ENCODE measurements around the gene CNIH2. TPM values are rescaled to one million over a fixed set of nuclear protein-coding genes. Genes with fewer than 3 reads are reported as not detected.

The CNIH2 gene
- total and polyA plus RNA-seq, 9 of the 15 experiments (the other 6 are each of a cell fraction or from before 2014, with no cell fraction given) = 0.26 to 0.89 (median 0.40) TPM; not detected in 4

DNA sequence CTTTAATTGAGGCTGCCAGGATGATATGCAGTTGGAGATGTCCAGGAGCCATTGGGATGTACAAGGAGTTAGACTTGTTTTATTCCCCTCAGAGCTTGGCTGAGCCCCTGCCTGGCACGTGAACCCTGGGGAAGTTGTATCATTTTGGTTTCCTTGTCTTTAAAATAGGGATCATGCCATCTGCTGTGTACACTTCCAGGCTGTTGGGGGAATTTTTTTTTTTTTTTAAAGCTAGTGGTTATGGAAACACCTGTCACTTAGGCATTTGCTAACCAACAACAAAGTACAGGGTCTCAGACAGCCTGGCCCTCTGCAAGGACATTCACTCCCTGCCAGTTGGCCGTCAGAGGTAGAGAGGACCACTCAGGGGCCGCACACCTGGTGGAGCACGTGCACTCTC, 18.0 kb upstream of the CNIH2 start:
- peaks cover 19% of the 10 kb centered on the region for H3K79me2 ChIP-seq (ENCODE audit: control insufficient read depth, insufficient read depth, low read length)
- POLR2A ChIA-PET = no interaction called here
- DNase-seq (ENCODE audit: extremely low read depth in 1 of 4, low spot score in 3 of 4) (no peak), ATAC-seq (no peak), FAIRE-seq (no peak)
- TF ChIP-seq PYGO2 (tag; IDR thresholded peaks at IDR 0.05) (no peak), PHF8 (IDR thresholded peaks at IDR 0.05; ENCODE audit: borderline replicate concordance, low read length) (no peak), MED1 (CRISPR knock-in tag; IDR thresholded peaks at IDR 0.05; ENCODE audit: borderline replicate concordance) (no peak), DIDO1 (tag; IDR thresholded peaks at IDR 0.05; ENCODE audit: low read depth) (no peak), SMARCA5 (IDR thresholded peaks at IDR 0.05) (no peak), JUN (IDR thresholded peaks at IDR 0.05; ENCODE audit: borderline replicate concordance, low read depth, low read length) (no peak), JUN (CRISPR knock-in tag; IDR thresholded peaks at IDR 0.05; ENCODE audit: borderline replicate concordance) (no peak), PCBP2 (IDR thresholded peaks at IDR 0.05; ENCODE audit: low read depth, low read length, poor library complexity, severe bottlenecking) (no peak), HDAC3 (IDR thresholded peaks at IDR 0.05; ENCODE audit: borderline replicate concordance, partially characterized antibody) (no peak), ZNF12 (CRISPR knock-in tag; IDR thresholded peaks at IDR 0.05) (no peak), CSDE1 (IDR thresholded peaks at IDR 0.05) (no peak), MAZ (CRISPR knock-in tag; conservative IDR thresholded peaks at IDR 0.05 in 1 of 2, IDR thresholded peaks at IDR 0.05 in 1 of 2) (no peak), TOE1 (IDR thresholded peaks at IDR 0.05; ENCODE audit: borderline replicate concordance) (no peak), TOE1 (CRISPR knock-in tag; IDR thresholded peaks at IDR 0.05; ENCODE audit: borderline replicate concordance, low read depth) (no peak), ZNF324 (CRISPR knock-in tag; IDR thresholded peaks at IDR 0.05) (no peak), ATF7 (IDR thresholded peaks at IDR 0.05) (no peak)
- TF ChIP-seq, protein P1, sequence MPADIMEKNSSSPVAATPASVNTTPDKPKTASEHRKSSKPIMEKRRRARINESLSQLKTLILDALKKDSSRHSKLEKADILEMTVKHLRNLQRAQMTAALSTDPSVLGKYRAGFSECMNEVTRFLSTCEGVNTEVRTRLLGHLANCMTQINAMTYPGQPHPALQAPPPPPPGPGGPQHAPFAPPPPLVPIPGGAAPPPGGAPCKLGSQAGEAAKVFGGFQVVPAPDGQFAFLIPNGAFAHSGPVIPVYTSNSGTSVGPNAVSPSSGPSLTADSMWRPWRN (IDR thresholded peaks at IDR 0.05; ENCODE audit: low read depth) = no peak
- TF ChIP-seq, protein P2, sequence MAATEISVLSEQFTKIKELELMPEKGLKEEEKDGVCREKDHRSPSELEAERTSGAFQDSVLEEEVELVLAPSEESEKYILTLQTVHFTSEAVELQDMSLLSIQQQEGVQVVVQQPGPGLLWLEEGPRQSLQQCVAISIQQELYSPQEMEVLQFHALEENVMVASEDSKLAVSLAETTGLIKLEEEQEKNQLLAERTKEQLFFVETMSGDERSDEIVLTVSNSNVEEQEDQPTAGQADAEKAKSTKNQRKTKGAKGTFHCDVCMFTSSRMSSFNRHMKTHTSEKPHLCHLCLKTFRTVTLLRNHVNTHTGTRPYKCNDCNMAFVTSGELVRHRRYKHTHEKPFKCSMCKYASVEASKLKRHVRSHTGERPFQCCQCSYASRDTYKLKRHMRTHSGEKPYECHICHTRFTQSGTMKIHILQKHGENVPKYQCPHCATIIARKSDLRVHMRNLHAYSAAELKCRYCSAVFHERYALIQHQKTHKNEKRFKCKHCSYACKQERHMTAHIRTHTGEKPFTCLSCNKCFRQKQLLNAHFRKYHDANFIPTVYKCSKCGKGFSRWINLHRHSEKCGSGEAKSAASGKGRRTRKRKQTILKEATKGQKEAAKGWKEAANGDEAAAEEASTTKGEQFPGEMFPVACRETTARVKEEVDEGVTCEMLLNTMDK (IDR thresholded peaks at IDR 0.05; ENCODE audit: borderline replicate concordance, insufficient read depth, low read depth, low read length, poor library complexity, severe bottlenecking) = no peak
- TF ChIP-seq, protein P3, sequence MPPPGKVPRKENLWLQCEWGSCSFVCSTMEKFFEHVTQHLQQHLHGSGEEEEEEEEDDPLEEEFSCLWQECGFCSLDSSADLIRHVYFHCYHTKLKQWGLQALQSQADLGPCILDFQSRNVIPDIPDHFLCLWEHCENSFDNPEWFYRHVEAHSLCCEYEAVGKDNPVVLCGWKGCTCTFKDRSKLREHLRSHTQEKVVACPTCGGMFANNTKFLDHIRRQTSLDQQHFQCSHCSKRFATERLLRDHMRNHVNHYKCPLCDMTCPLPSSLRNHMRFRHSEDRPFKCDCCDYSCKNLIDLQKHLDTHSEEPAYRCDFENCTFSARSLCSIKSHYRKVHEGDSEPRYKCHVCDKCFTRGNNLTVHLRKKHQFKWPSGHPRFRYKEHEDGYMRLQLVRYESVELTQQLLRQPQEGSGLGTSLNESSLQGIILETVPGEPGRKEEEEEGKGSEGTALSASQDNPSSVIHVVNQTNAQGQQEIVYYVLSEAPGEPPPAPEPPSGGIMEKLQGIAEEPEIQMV (tag; conservative IDR thresholded peaks at IDR 0.05; ENCODE audit: low read depth) = no peak
- H3K4me2 ChIP-seq (ENCODE audit: insufficient read depth, low read length) = no peak overlapping the region
- BruUV-seq (replicated peaks) = no TSS peak
- 89% methylated on average over 4 of the region's 4 CpGs for WGBS (ENCODE audit: insufficient coverage, low coverage, missing lambda C conversion rate)
- H3K27ac ChIP-seq (ENCODE audit: extremely low read depth, low read depth, low read length) = no peak overlapping the region
- CTCF ChIA-PET (ENCODE audit: low intra/inter-chr PET ratio) = no interaction called here
- H3K36me3 ChIP-seq (ENCODE audit: control insufficient read depth, insufficient read depth, low read length) = peaks cover 56% of the 10 kb centered on the region
- no peaks in the 10 kb centered on the region; the same call in 1 of the 2 replicates for H4K20me1 ChIP-seq (replicated peaks; ENCODE audit: control insufficient read depth, insufficient read depth, low read length)
- intact Hi-C loops (cut with micrococcal nuclease) = no loop called here
- H2AFZ ChIP-seq (ENCODE audit: low read depth, low read length) = no peak overlapping the region
- no peaks in the 10 kb centered on the region for H3K27me3 ChIP-seq (ENCODE audit: control insufficient read depth in 2 of 2, insufficient read depth in 2 of 2, low read length in 2 of 2)
- H3K9me1 ChIP-seq (ENCODE audit: control insufficient read depth, insufficient read depth, low read length) = no peaks in the 10 kb centered on the region
- in situ Hi-C loops (cut with MboI) = no loop called here
- peaks cover 10 to 26% of the 10 kb centered on the region in 2 experiments; a peak in 4 of 5 replicates for H3K4me1 ChIP-seq (replicated peaks in 1 of 2; ENCODE audit: control insufficient read depth in 2 of 2, insufficient read depth in 2 of 2, low read length in 2 of 2)
- peak overlapping the region in 1 of 2 experiments; percentile 48; a peak in 1 of 4 replicates for H3K9ac ChIP-seq (ENCODE audit: insufficient read depth in 1 of 2, low read depth in 2 of 2, low read length in 2 of 2)
- H3K4me3 ChIP-seq = no peak overlapping the region
- H3K9me3 ChIP-seq (replicated peaks; ENCODE audit: control insufficient read depth, insufficient read depth, low read depth, low read length) = no peaks in the 10 kb centered on the region

All from K562 (cell line).